A673 (cell line): Measurements from ENCODE around the gene MYO1E. TPM values are rescaled to one million over a fixed set of nuclear protein-coding genes. Genes with fewer than 3 reads are reported as not detected.

Experiments
- BruUV-seq: library from RNA; stranded (reverse); fragments of 400-500 nt; replicated peaks from 2 replicates; lab custom pipeline; 2021; lab: Mats Ljungman, UMichigan
- CTCF ChIA-PET: fragments of 300-600 bp; sonication (Branson Sonifier 250); formaldehyde crosslinking; loops from one replicate; lab custom pipeline; 2022; ENCODE audit warnings: antibody characterized with exemption; lab: Charles Lee
- POLR2A ChIA-PET: fragments of 300-600 bp; sonication (Branson Sonifier 250); formaldehyde crosslinking; loops from one replicate; lab custom pipeline; 2022; ENCODE audit warnings: antibody characterized with exemption; ENCODE audit not compliant: low non-redundant PET; lab: Charles Lee
- DNase-seq: peaks from one replicate; pipeline ENCODE4 v3.0.0-alpha.2; 2015; ENCODE audit warnings: low spot score
- H3K27ac ChIP-seq: fragments of 200-600 bp; sonication (generic); 2 replicates; pipeline ENCODE4 v1.5.1; 2016; ENCODE audit warnings: mixed run types, low read depth, mild to moderate bottlenecking, mixed read lengths, antibody characterized with exemption, low read length; ENCODE audit not compliant: poor library complexity, severe bottlenecking
- H3K27me3 ChIP-seq: fragments of 200-600 bp; sonication (generic); replicated peaks from 2 replicates; pipeline ENCODE4 v1.6.1; 2017; ENCODE audit warnings: mixed run types, low read depth, mild to moderate bottlenecking, mixed read lengths, antibody characterized with exemption, low read length; ENCODE audit not compliant: insufficient read depth, poor library complexity
- H3K36me3 ChIP-seq: fragments of 200-600 bp; sonication (generic); 2 replicates; pipeline ENCODE4 v1.6.1; 2016; ENCODE audit warnings: mixed run types, mild to moderate bottlenecking, mixed read lengths, antibody characterized with exemption, low read length; ENCODE audit not compliant: insufficient read depth, poor library complexity, severe bottlenecking
- H3K4me1 ChIP-seq: fragments of 200-600 bp; sonication (generic); 2 replicates; pipeline ENCODE4 v1.6.1; 2017; ENCODE audit warnings: mixed run types, mild to moderate bottlenecking, mixed read lengths, antibody characterized with exemption, low read length; ENCODE audit not compliant: insufficient read depth, poor library complexity, severe bottlenecking
- H3K4me3 ChIP-seq: fragments of 200-600 bp; sonication (generic); 2 replicates; pipeline ENCODE4 v1.5.1; 2016; ENCODE audit warnings: low read depth, mixed run types, mild to moderate bottlenecking, mixed read lengths, low read length; ENCODE audit not compliant: poor library complexity, severe bottlenecking
- H3K9me3 ChIP-seq: fragments of 200-600 bp; sonication (generic); 2 replicates; pipeline ENCODE4 v1.6.1; 2016; ENCODE audit warnings: mixed run types, low read depth, mild to moderate bottlenecking, mixed read lengths, antibody characterized with exemption, low read length; ENCODE audit not compliant: poor library complexity, severe bottlenecking
- EZH2 ChIP-seq: fragments of 200-600 bp; sonication (generic); IDR thresholded peaks from 2 replicates; pipeline ENCODE4 v1.6.1; 2017; ENCODE audit warnings: borderline replicate concordance, low read depth, mild to moderate bottlenecking, mixed read lengths, antibody characterized with exemption, low read length; ENCODE audit not compliant: poor library complexity, severe bottlenecking
- intact Hi-C: fragments of 100-400 bp; cut with micrococcal nuclease; formaldehyde crosslinking; loops from one replicate; pipeline ENCODE4 v1.10.0; 2022; ENCODE audit not compliant: unreplicated experiment
- total RNA-seq: library from RNA; stranded (reverse); gene quantifications from 2 replicates; pipeline ENCODE4 v1.2.3, GENCODE V29; 2021
- TF ChIP-seq, protein P1 (sequence below): fragments of 300-800, 200-600 bp; sonication (generic); conservative IDR thresholded peaks from 2 replicates; pipeline ENCODE4 v1.5.1; 2017; ENCODE audit warnings: low read depth, mild to moderate bottlenecking, antibody characterized with exemption, low read length, moderate library complexity, mixed read lengths

MYO1E gene
- total RNA-seq, 1 experiment from 2014 or later = 7.9 TPM

DNA sequence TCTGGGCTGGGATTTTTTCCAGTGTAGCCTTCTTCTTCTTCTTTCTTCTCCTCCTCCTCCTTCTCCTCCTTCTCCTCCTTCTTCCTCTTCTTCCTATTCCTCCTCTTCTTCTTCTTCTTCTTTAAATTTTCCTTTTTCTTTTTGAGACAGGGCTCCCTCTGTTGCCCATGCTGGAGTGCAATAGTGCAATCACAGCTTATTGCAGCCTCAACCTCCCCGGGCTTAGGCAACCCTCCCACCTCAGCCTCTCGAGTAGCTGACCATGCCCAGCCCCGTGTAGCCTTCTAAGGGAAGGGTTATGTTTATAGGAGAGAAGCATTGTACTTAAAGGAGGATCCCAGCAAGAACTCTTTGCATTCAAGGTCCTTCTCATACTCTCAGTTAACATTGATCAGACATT is 24.0 kb upstream of the MYO1E start:
- POLR2A ChIA-PET = no interaction called here
- no TSS peak for BruUV-seq
- intact Hi-C loops = no loop called here

DNA sequence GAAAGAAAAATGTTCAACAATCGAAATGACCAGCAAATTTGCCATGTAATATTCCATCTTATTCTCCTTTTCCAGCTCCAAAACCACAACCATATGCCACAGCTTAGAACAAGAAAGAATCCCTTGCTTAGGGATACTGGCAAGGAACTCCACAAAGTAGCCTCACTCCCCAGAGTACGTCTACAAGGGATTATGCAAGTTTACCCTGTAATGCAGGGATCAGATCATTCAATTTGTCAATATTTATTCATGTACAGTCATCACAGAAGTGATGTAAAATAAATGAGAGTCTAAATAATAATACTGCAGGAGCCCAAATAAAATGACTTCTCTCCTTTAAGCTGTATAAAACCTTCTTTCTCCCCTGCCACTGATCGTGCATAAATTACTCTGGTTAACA is 23.5 kb upstream of the MYO1E start:
- ChIA-PET POLR2A (no interaction called here), CTCF (no interaction called here)
- Histone ChIP-seq H3K27ac (no peak overlapping the region), H3K36me3 (no peaks in the 10 kb centered on the region), H3K4me1 (no peaks in the 10 kb centered on the region), H3K27me3 (no peaks in the 10 kb centered on the region), H3K4me3 (no peak overlapping the region), H3K9me3 (no peaks in the 10 kb centered on the region)
- no peak for DNase-seq
- TF ChIP-seq EZH2 = no peak
- TF ChIP-seq, protein P1, sequence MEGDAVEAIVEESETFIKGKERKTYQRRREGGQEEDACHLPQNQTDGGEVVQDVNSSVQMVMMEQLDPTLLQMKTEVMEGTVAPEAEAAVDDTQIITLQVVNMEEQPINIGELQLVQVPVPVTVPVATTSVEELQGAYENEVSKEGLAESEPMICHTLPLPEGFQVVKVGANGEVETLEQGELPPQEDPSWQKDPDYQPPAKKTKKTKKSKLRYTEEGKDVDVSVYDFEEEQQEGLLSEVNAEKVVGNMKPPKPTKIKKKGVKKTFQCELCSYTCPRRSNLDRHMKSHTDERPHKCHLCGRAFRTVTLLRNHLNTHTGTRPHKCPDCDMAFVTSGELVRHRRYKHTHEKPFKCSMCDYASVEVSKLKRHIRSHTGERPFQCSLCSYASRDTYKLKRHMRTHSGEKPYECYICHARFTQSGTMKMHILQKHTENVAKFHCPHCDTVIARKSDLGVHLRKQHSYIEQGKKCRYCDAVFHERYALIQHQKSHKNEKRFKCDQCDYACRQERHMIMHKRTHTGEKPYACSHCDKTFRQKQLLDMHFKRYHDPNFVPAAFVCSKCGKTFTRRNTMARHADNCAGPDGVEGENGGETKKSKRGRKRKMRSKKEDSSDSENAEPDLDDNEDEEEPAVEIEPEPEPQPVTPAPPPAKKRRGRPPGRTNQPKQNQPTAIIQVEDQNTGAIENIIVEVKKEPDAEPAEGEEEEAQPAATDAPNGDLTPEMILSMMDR = no peak
- intact Hi-C loops = no loop called here
- BruUV-seq = no TSS peak

More for the DNA sequence above, 24.0 kb upstream of the MYO1E start:
- Histone ChIP-seq H3K36me3 (no peaks in the 10 kb centered on the region), H3K4me1 (no peaks in the 10 kb centered on the region), H3K9me3 (no peaks in the 10 kb centered on the region), H3K27me3 (no peaks in the 10 kb centered on the region), H3K27ac (no peak overlapping the region), H3K4me3 (no peak overlapping the region)
- TF ChIP-seq EZH2 = no peak
- TF ChIP-seq, protein P1 = no peak
- DNase-seq = no peak
- CTCF ChIA-PET = no interaction called here

DNA sequence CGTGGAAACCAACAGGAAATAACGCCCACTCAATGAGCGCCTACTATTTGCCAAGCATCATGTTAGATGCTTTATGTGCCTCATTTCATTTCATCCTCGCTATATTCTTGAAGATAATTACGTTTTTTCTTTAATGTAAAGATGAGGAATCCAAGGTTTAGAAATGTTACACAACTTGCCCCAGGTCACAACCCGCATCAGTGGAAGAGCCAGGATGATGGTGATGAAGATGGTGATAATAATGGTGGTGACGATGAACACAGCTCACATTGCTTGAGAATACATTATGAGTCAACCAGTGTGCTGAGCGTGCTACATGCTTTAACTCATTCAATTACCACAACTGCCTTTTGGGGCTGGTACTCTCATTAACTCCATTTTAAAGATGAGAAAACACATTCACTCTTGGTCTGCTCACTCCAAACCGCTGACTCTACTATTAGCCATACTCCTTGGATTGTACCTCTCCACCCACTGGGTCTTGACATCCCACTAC is 21.5 kb upstream of the MYO1E start:
- no peaks in the 10 kb centered on the region for H3K27me3 ChIP-seq
- CTCF ChIA-PET = no interaction called here
- no peaks in the 10 kb centered on the region for H3K36me3 ChIP-seq
- H3K4me1 ChIP-seq = no peaks in the 10 kb centered on the region
- H3K9me3 ChIP-seq = no peaks in the 10 kb centered on the region
- no peak overlapping the region for H3K27ac ChIP-seq
- intact Hi-C loops = no loop called here
- BruUV-seq = no TSS peak
- DNase-seq = no peak
- TF ChIP-seq, protein P1 = no peak
- TF ChIP-seq EZH2 = no peak
- H3K4me3 ChIP-seq = no peak overlapping the region
- POLR2A ChIA-PET = no interaction called here
